Colonic mucosa (tissue), 4 donors: Measurements from ENCODE around the gene CLPTM1L. TPM values are rescaled to one million over a fixed set of nuclear protein-coding genes. Genes with fewer than 3 reads are reported as not detected.

Experiments
- DNase-seq: peaks from one replicate; pipeline ENCODE4 v3.0.0-alpha.2; 2020
- H3K27ac ChIP-seq: fragments of 200-600 bp; one replicate; pipeline ENCODE4 v1.8.0; 2021
- H3K27me3 ChIP-seq: fragments of 200-600 bp; one replicate; pipeline ENCODE4 v1.8.0; 2021
- H3K36me3 ChIP-seq: fragments of 200-600 bp; one replicate; pipeline ENCODE4 v1.8.0; 2021
- H3K4me1 ChIP-seq: fragments of 200-600 bp; one replicate; pipeline ENCODE4 v1.8.0; 2021; ENCODE audit warnings: mild to moderate bottlenecking
- H3K4me3 ChIP-seq: fragments of 200-600 bp; one replicate; pipeline ENCODE4 v1.8.0; 2021
- H3K9ac ChIP-seq, 2 donors: one replicate each; pipeline ENCODE4 v1.7.0; 2013; ENCODE audit warnings: control low read depth in 2 of 2, low read depth in 2 of 2, low read length in 2 of 2
- H3K9me3 ChIP-seq: fragments of 200-600 bp; one replicate; pipeline ENCODE4 v1.8.0; 2021
- CTCF ChIP-seq: fragments of 200-600 bp; IDR thresholded peaks from one replicate; pipeline ENCODE4 v1.8.0; 2022; ENCODE audit warnings: antibody characterized with exemption, mild to moderate bottlenecking
- intact Hi-C: fragments of 100-400 bp; cut with DNase I; formaldehyde crosslinking; loops from one replicate; pipeline ENCODE4 v1.14.1; 2022
- total RNA-seq, 2 donors: library from RNA; stranded (reverse); fragmentation: NEBNext Ultra II Directional in 1 of 2; extraction: Animal tissue kit (Norgen Biotek cat#: 25700) in 1 of 2; gene quantifications; one replicate each; pipeline ENCODE4 v1.2.1, GENCODE V29; 2021
- donor health status: healthy.
- donor health status: DM: no; HTN: no; CAD: no.
- donor health status: DM: no; HTN: no; CAD: no.

Gene CLPTM1L
- total RNA-seq, 2 donors from 2014 or later: 80.1 to 138 TPM

GRCh38 chr5:1325870-1326531 lies 18.9 kb downstream of the CLPTM1L start:
- no peak for TF ChIP-seq CTCF

GRCh38 chr5:1325191-1325741 lies 19.6 kb downstream of the CLPTM1L start:
- Histone ChIP-seq H3K4me1 (no peaks in the 10 kb centered on the region), H3K9ac (no peak overlapping the region), H3K4me3 (no peak overlapping the region), H3K27me3 (no peaks in the 10 kb centered on the region), H3K9me3 (no peaks in the 10 kb centered on the region), H3K36me3 (no peaks in the 10 kb centered on the region), H3K27ac (no peak overlapping the region)
- DNase-seq: no peak
- intact Hi-C loops: no loop called here
- TF ChIP-seq CTCF: no peak

More at GRCh38 chr5:1325870-1326531, 18.9 kb downstream of the CLPTM1L start:
- no peaks in the 10 kb centered on the region for H3K9me3 ChIP-seq
- H3K4me1 ChIP-seq: no peaks in the 10 kb centered on the region
- H3K27me3 ChIP-seq: no peaks in the 10 kb centered on the region
- no peaks in the 10 kb centered on the region for H3K36me3 ChIP-seq
- H3K9ac ChIP-seq: no peak overlapping the region
- H3K4me3 ChIP-seq: no peak overlapping the region
- no peak overlapping the region for H3K27ac ChIP-seq
- DNase-seq: no peak
- intact Hi-C loops: no loop called here

- no peak overlapping the region for H3K27ac ChIP-seq
- H3K9ac ChIP-seq: no peak overlapping the region
- no peaks in the 10 kb centered on the region for H3K36me3 ChIP-seq
- H3K4me1 ChIP-seq: no peaks in the 10 kb centered on the region
- H3K4me3 ChIP-seq: no peak overlapping the region
- H3K9me3 ChIP-seq: no peaks in the 10 kb centered on the region
- no peak for DNase-seq
- TF ChIP-seq CTCF: no peak
- intact Hi-C loops: no loop called here
- H3K27me3 ChIP-seq: no peaks in the 10 kb centered on the region
Measured at GRCh38 chr5:1324719-1325190, 20.1 kb downstream of the CLPTM1L start.

- DNase-seq: no peak
- Histone ChIP-seq H3K4me1 (no peaks in the 10 kb centered on the region), H3K27ac (no peak overlapping the region), H3K36me3 (no peaks in the 10 kb centered on the region), H3K9ac (no peak overlapping the region), H3K27me3 (no peaks in the 10 kb centered on the region), H3K9me3 (no peaks in the 10 kb centered on the region), H3K4me3 (no peak overlapping the region)
- intact Hi-C loops: no loop called here
- no peak for TF ChIP-seq CTCF
Measured at GRCh38 chr5:1324301-1324700, 20.6 kb downstream of the CLPTM1L start.

- H3K36me3 ChIP-seq: no peaks in the 10 kb centered on the region
- DNase-seq: no peak
- TF ChIP-seq CTCF: no peak
Measured at GRCh38 chr5:1323803-1324173, 21.1 kb downstream of the CLPTM1L start.

More at GRCh38 chr5:1323803-1324173, 21.1 kb downstream of the CLPTM1L start:
- Histone ChIP-seq H3K27me3 (no peaks in the 10 kb centered on the region), H3K4me1 (no peaks in the 10 kb centered on the region), H3K27ac (no peak overlapping the region), H3K9ac (no peak overlapping the region), H3K9me3 (no peaks in the 10 kb centered on the region), H3K4me3 (no peak overlapping the region)
- intact Hi-C loops: no loop called here
